ENCODE data around the gene OPN5.

Gene OPN5

GRCh38 chr6:47752801-47753200 is 29.0 kb upstream of the OPN5 start:
- Histone ChIP-seq H2AFZ (ENCODE audit: low read depth, low read length, severe bottlenecking) (no peak overlapping the region), H3F3A (ENCODE audit: insufficient read depth) (no peaks in the 10 kb centered on the region), H3K79me2 (ENCODE audit: insufficient read depth, low read length) (no peaks in the 10 kb centered on the region), H3K9ac (ENCODE audit: low read length) (no peak overlapping the region), H4K20me1 (ENCODE audit: low read depth, low read length) (no peaks in the 10 kb centered on the region), H3K27ac (ENCODE audit: low read depth, low read length) (no peak overlapping the region), H3K4me3 (ENCODE audit: insufficient read depth, low read length, poor library complexity, severe bottlenecking) (no peak overlapping the region), H3K9me2 (replicated peaks; ENCODE audit: insufficient read depth, low read length) (no peaks in the 10 kb centered on the region), H3K36me3 (ENCODE audit: low read length) (no peaks in the 10 kb centered on the region), H3K9me3 (ENCODE audit: insufficient read depth, low read length) (no peaks in the 10 kb centered on the region), H3K27me3 (ENCODE audit: low read length) (no peaks in the 10 kb centered on the region), H3K4me2 (ENCODE audit: low read depth, low read length, poor library complexity, severe bottlenecking) (no peak overlapping the region)
- TF ChIP-seq CTCF (IDR thresholded peaks at IDR 0.05; ENCODE audit: insufficient read depth, low read length, poor library complexity, severe bottlenecking) (no peak), EZH2phosphoT487 (conservative IDR thresholded peaks at IDR 0.05; ENCODE audit: low read length) (no peak)

GRCh38 chr6:47759364-47759763 is 22.5 kb upstream of the OPN5 start:
- Histone ChIP-seq H3F3A (ENCODE audit: insufficient read depth) (no peaks in the 10 kb centered on the region), H3K27me3 (ENCODE audit: low read length) (no peaks in the 10 kb centered on the region), H3K36me3 (ENCODE audit: low read length) (no peaks in the 10 kb centered on the region), H3K4me2 (ENCODE audit: low read depth, low read length, poor library complexity, severe bottlenecking) (no peak overlapping the region), H3K9me2 (replicated peaks; ENCODE audit: insufficient read depth, low read length) (0 out of 2 replicates have a peak, but pooled peaks cover 6% of the 10 kb centered on the region), H3K9me3 (ENCODE audit: insufficient read depth, low read length) (no peaks in the 10 kb centered on the region), H3K4me3 (ENCODE audit: insufficient read depth, low read length, poor library complexity, severe bottlenecking) (no peak overlapping the region), H3K27ac (ENCODE audit: low read depth, low read length) (no peak overlapping the region), H2AFZ (ENCODE audit: low read depth, low read length, severe bottlenecking) (no peak overlapping the region), H4K20me1 (ENCODE audit: low read depth, low read length) (no peaks in the 10 kb centered on the region), H3K9ac (ENCODE audit: low read length) (no peak overlapping the region), H3K79me2 (ENCODE audit: insufficient read depth, low read length) (no peaks in the 10 kb centered on the region)
- TF ChIP-seq EZH2phosphoT487 (conservative IDR thresholded peaks at IDR 0.05; ENCODE audit: low read length) = no peak
- TF ChIP-seq CTCF (IDR thresholded peaks at IDR 0.05; ENCODE audit: insufficient read depth, low read length, poor library complexity, severe bottlenecking) = no peak

GRCh38 chr6:47762502-47762901 is 19.3 kb upstream of the OPN5 start:
- H3K9me3 ChIP-seq (ENCODE audit: insufficient read depth, low read length) = no peaks in the 10 kb centered on the region
- H2AFZ ChIP-seq (ENCODE audit: low read depth, low read length, severe bottlenecking) = no peak overlapping the region
- H3F3A ChIP-seq (ENCODE audit: insufficient read depth) = no peaks in the 10 kb centered on the region
- TF ChIP-seq CTCF (IDR thresholded peaks at IDR 0.05; ENCODE audit: insufficient read depth, low read length, poor library complexity, severe bottlenecking) (no peak), EZH2phosphoT487 (conservative IDR thresholded peaks at IDR 0.05; ENCODE audit: low read length) (no peak)
- H3K9ac ChIP-seq (ENCODE audit: low read length) = no peak overlapping the region
- H3K27me3 ChIP-seq (ENCODE audit: low read length) = peaks cover 3% of the 10 kb centered on the region; the same call in 1 of the 2 replicates
- H3K79me2 ChIP-seq (ENCODE audit: insufficient read depth, low read length) = no peaks in the 10 kb centered on the region
- no peak overlapping the region for H3K4me2 ChIP-seq (ENCODE audit: low read depth, low read length, poor library complexity, severe bottlenecking)
- no peak overlapping the region for H3K4me3 ChIP-seq (ENCODE audit: insufficient read depth, low read length, poor library complexity, severe bottlenecking)
- H3K27ac ChIP-seq (ENCODE audit: low read depth, low read length) = no peak overlapping the region
- H3K9me2 ChIP-seq (replicated peaks; ENCODE audit: insufficient read depth, low read length) = 0 out of 2 replicates have a peak, but pooled peaks cover 6% of the 10 kb centered on the region
- no peaks in the 10 kb centered on the region for H4K20me1 ChIP-seq (ENCODE audit: low read depth, low read length)
- no peaks in the 10 kb centered on the region for H3K36me3 ChIP-seq (ENCODE audit: low read length)
